MCF 10A (cell line): ENCODE measurements around the gene CDC42EP1. TPM values are rescaled to one million over a fixed set of nuclear protein-coding genes. Genes with fewer than 3 reads are reported as not detected.
"Not testable (repeated sequence)": the region's sequence is repeated elsewhere in the genome, so short reads cannot be mapped to it uniquely, and the experiment has no call there.

Experiments used
- BruUV-seq: library from RNA; stranded (reverse); fragments of 400-500 nt; replicated peaks from 2 replicates; lab custom pipeline; 2021; lab: Mats Ljungman, UMichigan
- CTCF ChIA-PET: fragments of 300-600 bp; sonication (Branson Sonifier 250); formaldehyde crosslinking; extraction: SDS; loops from one replicate; lab custom pipeline; 2021; ENCODE audit warnings: antibody characterized with exemption, inconsistent platforms; lab: Yijun Ruan, JAX
- POLR2A ChIA-PET: fragments of 300-600, 350-650 bp; sonication (Branson Sonifier 250); formaldehyde crosslinking; extraction: SDS; loops from one replicate; lab custom pipeline; 2020; ENCODE audit warnings: antibody characterized with exemption, inconsistent platforms; lab: Yijun Ruan, JAX
- DNase-seq: peaks from one replicate; pipeline ENCODE4 v3.0.0-alpha.2; 2018; ENCODE audit not compliant: unreplicated experiment
- H3K27ac Mint-ChIP-seq: one replicate; pipeline ENCODE4 v1.8.0; 2022; ENCODE audit warnings: mild to moderate bottlenecking, low read depth, mixed read lengths; ENCODE audit not compliant: unreplicated experiment
- H3K27me3 Mint-ChIP-seq: one replicate; pipeline ENCODE4 v1.8.0; 2022; ENCODE audit warnings: mixed read lengths; ENCODE audit not compliant: insufficient read depth, unreplicated experiment
- H3K36me3 Mint-ChIP-seq: one replicate; pipeline ENCODE4 v1.8.0; 2022; ENCODE audit warnings: mild to moderate bottlenecking, moderate library complexity, mixed read lengths; ENCODE audit not compliant: insufficient read depth, unreplicated experiment
- H3K4me1 Mint-ChIP-seq: one replicate; pipeline ENCODE4 v1.8.0; 2022; ENCODE audit warnings: mixed read lengths; ENCODE audit not compliant: insufficient read depth, unreplicated experiment
- H3K4me3 Mint-ChIP-seq: one replicate; pipeline ENCODE4 v1.8.0; 2022; ENCODE audit warnings: mild to moderate bottlenecking, moderate library complexity, mixed read lengths; ENCODE audit not compliant: unreplicated experiment
- H3K9me3 Mint-ChIP-seq: one replicate; pipeline ENCODE4 v1.8.0; 2022; ENCODE audit warnings: mixed read lengths; ENCODE audit not compliant: unreplicated experiment
- CTCF ChIP-seq: fragments of 200-600 bp; IDR thresholded peaks from one replicate; pipeline ENCODE4 v1.8.0; 2022; ENCODE audit warnings: antibody characterized with exemption, mild to moderate bottlenecking; ENCODE audit not compliant: unreplicated experiment
- intact Hi-C: fragments of 100-400 bp; cut with micrococcal nuclease; formaldehyde crosslinking; loops from 2 replicates; pipeline ENCODE4 v1.14.1; 2022
- total RNA-seq: library from RNA; stranded (reverse); gene quantifications from 2 replicates; pipeline ENCODE4 v1.2.3, GENCODE V29; 2022

Gene CDC42EP1
- total RNA-seq, 1 experiment from 2014 or later = 148 TPM

- H3K9me3 Mint-ChIP-seq = no peaks in the 10 kb centered on the region
- intact Hi-C loops = no loop called here
- no peak overlapping the region for H3K4me3 Mint-ChIP-seq
- BruUV-seq = no TSS peak
- H3K4me1 Mint-ChIP-seq = peaks cover 14% of the 10 kb centered on the region
- ChIA-PET CTCF (interaction anchor here (2.5 to 16.7 kb wide), 2 partner anchors 16 to 45 kb away, joined by 12 to 667 read pairs; partner anchors contain the start of gene CDC42EP1), POLR2A (interaction anchor here (0.5 to 10.8 kb wide), 4 partner anchors 16 to 183 kb away, joined by 3 to 194 read pairs (median 6); partner anchors contain the start of genes CDC42EP1 and GGA1)
- no peaks in the 10 kb centered on the region for H3K27me3 Mint-ChIP-seq
- H3K36me3 Mint-ChIP-seq = peaks cover 6% of the 10 kb centered on the region
- DNase-seq = no peak
- TF ChIP-seq CTCF = no peak
- H3K27ac Mint-ChIP-seq = peak overlapping the region; percentile 78
Measured at GRCh38 chr22:37547251-37547741, 13.0 kb upstream of the CDC42EP1 start.

GRCh38 chr22:37549704-37550059 lies 10.6 kb upstream of the CDC42EP1 start:
- H3K9me3 Mint-ChIP-seq = no peaks in the 10 kb centered on the region
- H3K4me3 Mint-ChIP-seq = no peak overlapping the region
- no peaks in the 10 kb centered on the region for H3K36me3 Mint-ChIP-seq
- H3K4me1 Mint-ChIP-seq = peaks cover 12% of the 10 kb centered on the region
- no peaks in the 10 kb centered on the region for H3K27me3 Mint-ChIP-seq
- no peak overlapping the region for H3K27ac Mint-ChIP-seq
- CTCF ChIA-PET = interaction anchor here (1.0 to 16.7 kb wide), 3 partner anchors 9 to 43 kb away, joined by 3 to 667 read pairs (median 13); partner anchors contain the start of gene CDC42EP1
- POLR2A ChIA-PET = interaction anchor here (1.1 kb wide), 1 partner anchor 12 kb away, joined by 7 read pairs; no protein-coding TSS in a partner anchor
- intact Hi-C loops = no loop called here
- no peak for TF ChIP-seq CTCF
- no TSS peak for BruUV-seq
- DNase-seq = peak; percentile 47

- H3K4me1 Mint-ChIP-seq = peaks cover 12% of the 10 kb centered on the region
- intact Hi-C loops, H3K36me3 Mint-ChIP-seq, DNase-seq, H3K27me3 Mint-ChIP-seq, H3K9me3 Mint-ChIP-seq, BruUV-seq, H3K27ac Mint-ChIP-seq, H3K4me3 Mint-ChIP-seq: not testable (repeated sequence)
- ChIA-PET POLR2A (interaction anchor here (0.6 to 1.8 kb wide), 2 partner anchors 11 to 774 kb away, joined by 3 to 4 read pairs; no protein-coding TSS in a partner anchor), CTCF (interaction anchor here (3.4 to 16.7 kb wide), 2 partner anchors 13 to 41 kb away, joined by 13 to 667 read pairs; partner anchors contain the start of gene CDC42EP1)
Measured at GRCh38 chr22:37550921-37551320, 9.4 kb upstream of the CDC42EP1 start.

GRCh38 chr22:37551981-37552380 lies 8.3 kb upstream of the CDC42EP1 start:
- BruUV-seq = no TSS peak
- ChIA-PET CTCF (interaction anchor here (0.7 to 16.7 kb wide), 3 partner anchors 12 to 40 kb away, joined by 3 to 667 read pairs (median 13); partner anchors contain the start of gene CDC42EP1), POLR2A (interaction anchor here (1.7 to 1.8 kb wide), 2 partner anchors 10 to 12 kb away, joined by 4 to 7 read pairs; no protein-coding TSS in a partner anchor)
- Mint-ChIP-seq H3K4me1 (peaks cover 4% of the 10 kb centered on the region), H3K27ac (no peak overlapping the region), H3K9me3 (no peaks in the 10 kb centered on the region), H3K36me3 (peaks cover 2% of the 10 kb centered on the region), H3K27me3 (no peaks in the 10 kb centered on the region), H3K4me3 (no peak overlapping the region)
- no peak for DNase-seq
- intact Hi-C loops = no loop called here
- TF ChIP-seq CTCF = no peak
